Chondrocyte (in vitro differentiated cells): Measurements from ENCODE around the gene CRIP3. TPM values are rescaled to one million over a fixed set of nuclear protein-coding genes. Genes with fewer than 3 reads are reported as not detected.
"Not testable (repeated sequence)": the region's sequence is repeated elsewhere in the genome, so short reads cannot be mapped to it uniquely, and the experiment has no call there.

ENCODE experiments used
- DNase-seq: peaks from one replicate; pipeline ENCODE4 v3.0.0; 2021; ENCODE audit warnings: mixed read lengths, low spot score
- H3K27ac Mint-ChIP-seq: one replicate; pipeline ENCODE4 v1.8.0; 2021; ENCODE audit warnings: mild to moderate bottlenecking, moderate library complexity, mixed read lengths; ENCODE audit not compliant: unreplicated experiment
- H3K27me3 Mint-ChIP-seq: 2 replicates; pipeline ENCODE4 v1.8.0; 2021; ENCODE audit warnings: low read depth, mixed read lengths
- H3K36me3 Mint-ChIP-seq: 2 replicates; pipeline ENCODE4 v1.8.0; 2021; ENCODE audit warnings: low read depth, mixed read lengths
- H3K4me1 Mint-ChIP-seq: 2 replicates; pipeline ENCODE4 v1.8.0; 2021; ENCODE audit warnings: low read depth, mild to moderate bottlenecking, mixed read lengths
- H3K4me3 Mint-ChIP-seq: one replicate; pipeline ENCODE4 v1.8.0; 2021; ENCODE audit warnings: mild to moderate bottlenecking, moderate library complexity, mixed read lengths; ENCODE audit not compliant: unreplicated experiment
- H3K9me3 Mint-ChIP-seq: 2 replicates; pipeline ENCODE4 v1.8.0; 2021; ENCODE audit warnings: low read depth, mixed read lengths
- CTCF ChIP-seq: fragments of 200-600 bp; sonication (generic); IDR thresholded peaks from 2 replicates; pipeline ENCODE4 v1.5.0; 2021; ENCODE audit warnings: antibody characterized with exemption, mild to moderate bottlenecking, moderate library complexity
- long read RNA-seq: library from polyadenylated mRNA; stranded (forward); transcript quantifications from one replicate; pipeline ENCODE4 v2.0.0, GENCODE V29; 2021
- total RNA-seq: library from RNA; stranded (reverse); gene quantifications from 3 replicates; pipeline ENCODE4 v1.2.1, GENCODE V29; 2021

CRIP3 gene
- 0.47 to 0.94 TPM (median 0.72 TPM) in 3 replicates for total RNA-seq
- long read RNA-seq, result 0 reads

GRCh38 chr6:43308101-43308989 is at the start of gene CRIP3:
TSS of gene CRIP3 (minus strand) at chr6:43308826. CDS start at chr6:43308792, 34 bp downstream.
- Mint-ChIP-seq H3K27me3 (peaks cover 7% of the 10 kb centered on the region), H3K9me3 (no peaks in the 10 kb centered on the region), H3K36me3 (no peaks in the 10 kb centered on the region), H3K4me1 (peaks cover 7% of the 10 kb centered on the region), H3K4me3 (peak within 1 kb of the TSS; percentile 66), H3K27ac (no peak within 1 kb of the TSS)
- TF ChIP-seq CTCF, result peak; percentile 60
- no peak for DNase-seq

GRCh38 chr6:43355862-43356590 is 47.4 kb upstream of the CRIP3 start:
- TF ChIP-seq CTCF, result peak; percentile 47
- no peak for DNase-seq
- no peaks in the 10 kb centered on the region for H3K27me3 Mint-ChIP-seq
- peaks cover 10% of the 10 kb centered on the region for H3K4me1 Mint-ChIP-seq
- H3K9me3 Mint-ChIP-seq, result no peaks in the 10 kb centered on the region
- H3K27ac Mint-ChIP-seq, result no peak overlapping the region
- no peak overlapping the region for H3K4me3 Mint-ChIP-seq
- H3K36me3 Mint-ChIP-seq, result peaks cover 37% of the 10 kb centered on the region

GRCh38 chr6:43351951-43352350 is 43.3 kb upstream of the CRIP3 start:
- not testable (repeated sequence) for H3K9me3 Mint-ChIP-seq, H3K4me1 Mint-ChIP-seq, H3K4me3 Mint-ChIP-seq, DNase-seq, H3K27ac Mint-ChIP-seq, H3K27me3 Mint-ChIP-seq
- H3K36me3 Mint-ChIP-seq, result peaks cover 31% of the 10 kb centered on the region

GRCh38 chr6:43347444-43347843 is 38.8 kb upstream of the CRIP3 start:
- H3K4me3 Mint-ChIP-seq, result no peak overlapping the region
- H3K27ac Mint-ChIP-seq, result no peak overlapping the region
- no peaks in the 10 kb centered on the region for H3K9me3 Mint-ChIP-seq
- H3K36me3 Mint-ChIP-seq, result peaks cover 23% of the 10 kb centered on the region
- DNase-seq, result no peak
- no peaks in the 10 kb centered on the region for H3K27me3 Mint-ChIP-seq
- H3K4me1 Mint-ChIP-seq, result no peaks in the 10 kb centered on the region
- TF ChIP-seq CTCF, result no peak

GRCh38 chr6:43347021-43347420 is 38.4 kb upstream of the CRIP3 start:
- no peak for DNase-seq
- Mint-ChIP-seq H3K27me3 (no peaks in the 10 kb centered on the region), H3K4me1 (no peaks in the 10 kb centered on the region), H3K36me3 (peaks cover 27% of the 10 kb centered on the region), H3K27ac (no peak overlapping the region), H3K4me3 (no peak overlapping the region), H3K9me3 (no peaks in the 10 kb centered on the region)
- TF ChIP-seq CTCF, result no peak

- not testable (repeated sequence) for H3K27ac Mint-ChIP-seq, H3K9me3 Mint-ChIP-seq, H3K4me1 Mint-ChIP-seq, H3K4me3 Mint-ChIP-seq, H3K27me3 Mint-ChIP-seq, DNase-seq
- peaks cover 27% of the 10 kb centered on the region for H3K36me3 Mint-ChIP-seq
Measured at GRCh38 chr6:43346243-43346642, 37.6 kb upstream of the CRIP3 start.
